Smooth muscle cell of the brain vasculature (primary cell): Measurements from ENCODE around the gene MYBPC2.

ENCODE experiments used
- DNase-seq: peaks from one replicate; pipeline ENCODE4 v3.0.0-alpha.2; 2012; ENCODE audit warnings: low read depth, low spot score

Gene MYBPC2

GRCh38 chr19:50409347-50409746 is 23.3 kb upstream of the MYBPC2 start:
- no peak for DNase-seq

GRCh38 chr19:50410109-50410508 is 22.6 kb upstream of the MYBPC2 start:
- no peak for DNase-seq

GRCh38 chr19:50412419-50412818 is 20.3 kb upstream of the MYBPC2 start:
- DNase-seq, result no peak

GRCh38 chr19:50413096-50413495 is 19.6 kb upstream of the MYBPC2 start:
- no peak for DNase-seq

GRCh38 chr19:50413531-50413930 is 19.2 kb upstream of the MYBPC2 start:
- no peak for DNase-seq

- no peak for DNase-seq
Measured at GRCh38 chr19:50414864-50415660, 17.6 kb upstream of the MYBPC2 start.

- DNase-seq, result no peak
Measured at GRCh38 chr19:50415661-50416033, 17.0 kb upstream of the MYBPC2 start.

- no peak for DNase-seq
Measured at GRCh38 chr19:50416034-50416977, 16.4 kb upstream of the MYBPC2 start.

GRCh38 chr19:50417111-50418081 is 15.3 kb upstream of the MYBPC2 start:
- DNase-seq, result no peak

GRCh38 chr19:50418176-50419021 is 14.3 kb upstream of the MYBPC2 start, which contains the start of gene SPIB:
Gene SPIB, plus strand, starts transcription at chr19:50418938. Its CDS starts 25 bp downstream, at chr19:50418963.
- no peak for DNase-seq

GRCh38 chr19:50419022-50419579 is 13.6 kb upstream of the MYBPC2 start:
- DNase-seq, result no peak

- no peak for DNase-seq
Measured at GRCh38 chr19:50419580-50420035, 13.1 kb upstream of the MYBPC2 start.

- no peak for DNase-seq
Measured at GRCh38 chr19:50420127-50420526, 12.6 kb upstream of the MYBPC2 start.

GRCh38 chr19:50420808-50421207 is 11.9 kb upstream of the MYBPC2 start:
- no peak for DNase-seq

- DNase-seq, result no peak
Measured at GRCh38 chr19:50422397-50423278, 10.1 kb upstream of the MYBPC2 start.

- DNase-seq, result no peak
Measured at GRCh38 chr19:50423279-50424113, 9.2 kb upstream of the MYBPC2 start.

GRCh38 chr19:50425581-50425980 is 7.1 kb upstream of the MYBPC2 start:
- no peak for DNase-seq

GRCh38 chr19:50427318-50427925 is 5.3 kb upstream of the MYBPC2 start:
- no peak for DNase-seq
